Astrocyte (in vitro differentiated cells and primary cell): Measurements from ENCODE around the gene TRPV6.

Experiments
- EZH2 ChIP-seq: IDR thresholded peaks from 2 replicates; pipeline ENCODE4 v1.6.1; 2012; ENCODE audit warnings: mild to moderate bottlenecking, low read length, inconsistent platforms; ENCODE audit not compliant: insufficient read depth
- TF ChIP-seq, protein P1 (sequence below): IDR thresholded peaks from 2 replicates; pipeline ENCODE4 v1.5.1; 2011; ENCODE audit warnings: low read depth, mild to moderate bottlenecking, inconsistent platforms, low read length, moderate library complexity; ENCODE audit not compliant: insufficient read depth

DNA sequence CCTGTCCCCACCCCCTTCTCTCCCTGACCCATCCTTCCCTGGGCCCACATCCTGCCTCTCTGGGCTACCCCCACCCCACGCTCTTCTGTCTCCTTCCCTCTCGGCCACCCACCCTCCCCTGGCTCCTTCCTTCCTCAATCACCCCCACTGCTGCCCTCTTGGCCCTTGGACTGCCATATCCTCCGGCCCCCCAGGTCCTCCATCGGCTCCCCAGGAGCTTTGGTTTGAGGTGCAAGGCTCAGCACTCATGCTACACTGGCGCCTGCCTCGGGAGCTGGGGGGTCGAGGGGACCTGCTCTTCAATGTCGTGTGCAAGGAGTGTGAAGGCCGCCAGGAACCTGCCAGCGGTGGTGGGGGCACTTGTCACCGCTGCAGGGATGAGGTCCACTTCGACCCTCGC, 19.8 kb downstream of the TRPV6 start:
- TF ChIP-seq, protein P1, sequence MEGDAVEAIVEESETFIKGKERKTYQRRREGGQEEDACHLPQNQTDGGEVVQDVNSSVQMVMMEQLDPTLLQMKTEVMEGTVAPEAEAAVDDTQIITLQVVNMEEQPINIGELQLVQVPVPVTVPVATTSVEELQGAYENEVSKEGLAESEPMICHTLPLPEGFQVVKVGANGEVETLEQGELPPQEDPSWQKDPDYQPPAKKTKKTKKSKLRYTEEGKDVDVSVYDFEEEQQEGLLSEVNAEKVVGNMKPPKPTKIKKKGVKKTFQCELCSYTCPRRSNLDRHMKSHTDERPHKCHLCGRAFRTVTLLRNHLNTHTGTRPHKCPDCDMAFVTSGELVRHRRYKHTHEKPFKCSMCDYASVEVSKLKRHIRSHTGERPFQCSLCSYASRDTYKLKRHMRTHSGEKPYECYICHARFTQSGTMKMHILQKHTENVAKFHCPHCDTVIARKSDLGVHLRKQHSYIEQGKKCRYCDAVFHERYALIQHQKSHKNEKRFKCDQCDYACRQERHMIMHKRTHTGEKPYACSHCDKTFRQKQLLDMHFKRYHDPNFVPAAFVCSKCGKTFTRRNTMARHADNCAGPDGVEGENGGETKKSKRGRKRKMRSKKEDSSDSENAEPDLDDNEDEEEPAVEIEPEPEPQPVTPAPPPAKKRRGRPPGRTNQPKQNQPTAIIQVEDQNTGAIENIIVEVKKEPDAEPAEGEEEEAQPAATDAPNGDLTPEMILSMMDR, result no peak
- no peak for TF ChIP-seq EZH2
